NK-92 treated with Interleukin-12 subunit alpha and Interleukin-12 subunit beta, amount 100 ng/mL, for 24 hours (cell line): Measurements from ENCODE around the gene PLEKHG3.
"Not testable (repeated sequence)": the region's sequence is repeated elsewhere in the genome, so short reads cannot be mapped to it uniquely, and the experiment has no call there.

ENCODE experiments used
- DNase-seq: peaks from one replicate; lab custom pipeline; 2025; lab: John Stamatoyannopoulos, UW

The PLEKHG3 gene

GRCh38 chr14:64704143-64704742, at the start of gene PLEKHG3:
Gene PLEKHG3, plus strand, starts transcription at chr14:64704424. Its CDS starts 23,208 bp downstream, at chr14:64727632.
- no peak for DNase-seq

GRCh38 chr14:64654901-64655300, 49.3 kb upstream of the PLEKHG3 start:
- DNase-seq, result no peak

GRCh38 chr14:64656986-64657385, 47.2 kb upstream of the PLEKHG3 start:
- no peak for DNase-seq

GRCh38 chr14:64658201-64658600, 46.0 kb upstream of the PLEKHG3 start:
- no peak for DNase-seq

DNA sequence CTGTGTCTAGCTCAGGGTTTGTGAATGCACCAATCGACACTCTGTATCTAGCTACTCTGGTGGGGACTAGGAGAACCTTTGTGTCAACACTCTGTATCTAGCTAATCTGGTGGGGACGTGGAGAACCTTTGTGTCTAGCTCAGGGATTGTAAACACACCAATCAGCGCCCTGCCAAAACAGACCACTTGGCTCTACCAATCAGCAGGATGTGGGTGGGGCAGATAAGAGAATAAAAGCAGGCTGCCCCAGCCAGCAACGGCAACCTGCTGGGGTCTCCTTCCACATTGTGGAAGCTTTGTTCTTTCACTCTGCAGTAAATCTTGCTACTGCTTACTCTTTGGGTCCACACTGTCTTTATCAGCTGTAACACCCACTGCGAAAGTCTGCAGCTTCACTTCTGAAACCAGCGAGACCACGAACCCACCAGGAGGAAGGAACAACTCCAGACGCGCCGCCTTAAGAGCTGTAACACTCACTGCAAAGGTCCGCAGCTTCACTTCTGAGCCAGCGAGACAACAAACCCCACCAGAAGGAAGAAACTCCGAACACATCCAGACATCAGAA, 45.4 kb upstream of the PLEKHG3 start:
- not testable (repeated sequence) for DNase-seq

- DNase-seq, result no peak
Measured at GRCh38 chr14:64659366-64659765, 44.9 kb upstream of the PLEKHG3 start.

- no peak for DNase-seq
Measured at GRCh38 chr14:64663174-64663573, 41.0 kb upstream of the PLEKHG3 start.

- DNase-seq, result no peak
Measured at GRCh38 chr14:64671591-64671990, 32.6 kb upstream of the PLEKHG3 start.

- no peak for DNase-seq
Measured at GRCh38 chr14:64673316-64673715, 30.9 kb upstream of the PLEKHG3 start.

- no peak for DNase-seq
Measured at GRCh38 chr14:64673748-64674147, 30.5 kb upstream of the PLEKHG3 start.

GRCh38 chr14:64674829-64675228, 29.4 kb upstream of the PLEKHG3 start:
- no peak for DNase-seq

- no peak for DNase-seq
Measured at GRCh38 chr14:64675312-64675711, 28.9 kb upstream of the PLEKHG3 start.

GRCh38 chr14:64676410-64677008, 27.7 kb upstream of the PLEKHG3 start:
- DNase-seq, result no peak

DNA sequence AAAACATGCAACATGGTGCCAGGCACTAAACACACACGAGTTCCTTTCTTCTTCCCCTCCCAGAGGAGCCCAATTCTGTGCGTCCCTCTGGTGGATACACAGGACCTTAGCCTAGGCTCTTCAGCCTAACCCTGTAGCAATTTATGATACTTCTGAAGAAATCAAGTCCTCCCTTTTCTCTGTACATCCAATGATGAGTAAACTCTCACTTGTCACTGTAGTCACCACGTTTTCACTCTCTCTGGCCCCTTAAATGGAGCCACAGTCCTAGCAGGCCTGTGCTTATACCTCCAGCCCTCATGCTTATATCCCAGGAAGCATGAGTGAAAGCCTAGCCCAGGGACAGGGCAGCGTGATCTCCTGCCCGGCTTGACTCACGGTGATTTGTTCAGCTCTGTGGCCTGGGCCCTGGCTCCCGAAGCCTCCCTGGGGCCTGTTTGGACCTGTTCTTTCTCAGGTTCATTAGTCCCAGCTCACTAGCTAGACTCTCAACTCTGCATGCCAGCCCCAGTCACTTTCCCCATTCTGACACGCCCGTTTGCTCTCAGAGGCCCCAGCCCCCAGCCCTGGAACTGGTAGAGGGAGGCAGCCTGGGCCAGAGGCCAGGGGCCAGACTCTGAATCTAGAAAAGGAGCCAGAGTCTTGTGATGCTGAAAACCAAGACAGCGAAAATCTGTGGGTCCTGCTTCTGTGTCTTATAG, 24.1 kb upstream of the PLEKHG3 start:
- DNase-seq, result no peak

GRCh38 chr14:64680714-64681065, 23.5 kb upstream of the PLEKHG3 start:
- DNase-seq, result no peak

DNA sequence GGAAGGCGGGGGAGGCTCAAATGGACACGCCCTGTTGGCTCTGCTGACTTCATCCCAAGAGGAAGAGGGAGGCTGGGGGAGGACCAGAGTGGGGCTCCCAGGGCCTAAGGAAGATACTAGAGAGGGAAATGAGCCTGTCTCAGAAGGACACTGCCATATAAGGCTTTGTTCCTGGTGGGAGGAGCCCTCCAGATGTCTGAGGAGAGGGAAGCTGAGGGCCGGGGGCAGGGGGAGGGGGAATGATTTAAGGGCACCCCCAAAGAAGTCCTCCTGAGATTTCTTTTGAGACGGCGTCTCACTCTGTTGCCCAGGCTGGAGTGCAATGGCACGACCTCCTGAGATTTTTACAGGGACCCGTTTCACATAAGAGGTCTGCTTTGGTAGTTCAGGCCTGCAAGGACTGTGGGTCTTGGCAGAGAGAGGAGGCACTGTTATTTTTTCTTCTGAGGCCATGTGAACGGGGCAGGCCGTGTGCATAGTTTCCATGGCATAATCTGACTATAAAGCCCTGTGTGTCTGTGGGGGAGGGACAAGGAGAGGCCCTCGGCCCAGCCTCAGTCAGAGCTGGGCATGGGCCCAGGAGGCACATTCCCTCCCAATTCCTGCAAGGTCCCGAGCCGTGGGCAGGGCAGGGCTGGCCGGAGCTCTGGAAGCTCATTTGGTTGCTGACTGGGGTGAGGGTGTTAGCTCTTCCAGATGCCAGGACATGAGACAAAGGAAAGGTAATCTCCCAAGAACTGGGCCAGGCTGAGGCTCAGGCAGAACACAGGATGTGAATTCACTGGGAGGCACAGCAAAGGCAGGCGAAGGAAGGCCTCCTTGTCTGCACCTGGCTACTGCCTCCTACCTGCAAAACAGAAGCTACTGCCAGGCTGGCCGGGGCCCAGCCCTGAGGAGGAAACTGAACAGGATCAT, 22.2 kb upstream of the PLEKHG3 start:
- DNase-seq, result no peak

GRCh38 chr14:64682843-64683242, 21.4 kb upstream of the PLEKHG3 start:
- DNase-seq, result no peak

DNA sequence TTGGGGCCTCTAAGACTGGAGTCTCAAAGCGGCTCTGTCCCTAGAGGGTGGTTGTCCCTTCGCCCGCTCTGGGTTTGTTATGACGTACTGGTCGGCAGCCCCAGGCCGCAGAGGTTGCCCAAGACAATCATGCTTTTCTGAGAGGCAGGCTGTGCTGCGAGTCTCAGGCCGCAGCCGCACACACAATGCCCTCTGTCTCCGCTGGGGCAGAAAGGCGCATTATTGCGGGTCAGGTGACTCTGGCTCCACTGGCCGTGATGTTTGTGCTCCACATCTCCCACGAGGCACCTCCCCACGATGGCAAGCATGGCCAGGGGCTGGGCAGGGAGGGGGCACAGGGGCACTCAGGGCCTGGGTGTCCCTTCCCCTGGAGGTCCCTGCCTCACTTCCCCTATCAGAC, 21.0 kb upstream of the PLEKHG3 start:
- DNase-seq, result no peak

DNA sequence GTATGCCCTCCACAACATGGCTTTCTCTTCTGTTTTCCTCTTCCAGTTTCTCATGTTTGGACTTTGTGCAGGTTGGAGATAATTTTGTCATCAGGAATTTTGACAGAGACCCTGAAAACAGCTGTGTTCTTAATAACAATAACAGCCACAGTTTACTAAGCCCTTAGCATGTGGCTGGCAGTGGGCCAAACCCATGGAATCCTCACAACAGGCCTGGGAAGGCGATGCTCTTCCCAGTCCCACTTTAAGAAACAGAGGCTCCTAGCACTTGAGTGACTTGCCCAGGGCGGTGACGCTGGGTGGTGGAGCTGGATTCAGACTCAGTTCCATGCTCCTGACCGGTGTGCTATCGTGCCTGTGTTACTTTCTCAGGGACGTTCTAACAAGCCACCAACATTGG, 20.1 kb upstream of the PLEKHG3 start:
- no peak for DNase-seq

DNA sequence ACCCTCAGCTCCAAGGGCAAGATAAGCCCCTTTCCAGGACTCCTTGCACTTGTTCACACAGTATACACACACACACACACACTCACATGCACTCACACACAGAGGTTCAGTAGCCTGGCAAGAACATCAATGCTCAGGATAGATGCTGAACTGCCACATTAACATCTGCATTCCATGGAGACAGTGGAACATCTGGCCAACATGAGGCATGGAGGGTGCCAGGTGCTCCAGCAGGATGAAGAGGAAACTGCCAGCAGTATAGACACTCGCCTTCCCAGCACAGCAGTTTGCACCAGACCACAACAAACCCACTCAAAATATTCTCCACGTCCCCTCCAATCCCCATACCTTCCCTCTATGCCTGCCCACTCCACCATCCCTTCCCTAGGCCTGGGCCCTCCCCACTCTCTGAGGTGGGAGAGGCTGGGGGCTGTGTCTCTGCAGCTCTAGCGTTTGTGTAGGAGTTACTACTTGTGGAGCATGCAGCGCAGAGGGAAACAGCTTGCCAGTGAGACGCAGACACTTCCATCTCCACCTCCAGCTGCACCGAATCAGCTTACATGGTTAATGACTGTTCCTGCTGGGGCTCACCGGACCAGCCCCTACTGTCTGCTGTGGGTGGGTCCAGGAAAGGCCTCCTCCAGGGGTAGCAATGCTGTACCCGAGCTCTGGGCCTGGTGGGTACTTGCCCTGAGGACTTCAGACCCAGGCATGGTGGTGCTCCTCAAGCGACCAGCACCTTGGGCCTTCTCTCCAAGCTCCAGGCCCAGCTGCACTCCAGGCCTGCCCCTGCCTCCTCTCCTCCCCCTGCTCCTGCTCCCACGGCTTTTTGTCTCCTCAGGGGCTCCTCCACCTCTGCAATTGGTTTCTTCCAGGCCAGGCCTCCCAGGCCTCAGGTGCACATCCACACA, 18.6 kb upstream of the PLEKHG3 start:
- DNase-seq, result no peak

GRCh38 chr14:64686282-64686615, 18.0 kb upstream of the PLEKHG3 start:
- no peak for DNase-seq
